GM19351 (cell line): ENCODE measurements around the gene METTL25B.
A peak's percentile ranks its signal among the peaks of the same experiment; 100 is the strongest.

ENCODE experiments used
- ATAC-seq: cut with Tn5 transposase; IDR thresholded peaks from one replicate; pipeline ENCODE4 v1.9.1; 2021; ENCODE audit warnings: mild to moderate bottlenecking, moderate library complexity; ENCODE audit not compliant: unreplicated experiment

The METTL25B gene

GRCh38 chr1:156727926-156728598, at the start of gene METTL25B:
METTL25B (plus strand) TSS chr1:156728469; CDS start chr1:156729105, 636 bp downstream.
- ATAC-seq, result peak; percentile 53

- no peak for ATAC-seq
These were observed 48.2 kb upstream of the METTL25B start for GRCh38 chr1:156680056-156680455.

GRCh38 chr1:156681196-156681960, 46.9 kb upstream of the METTL25B start:
- ATAC-seq, result no peak

- no peak for ATAC-seq
These were observed 45.9 kb upstream of the METTL25B start for GRCh38 chr1:156682166-156682890.

- ATAC-seq, result no peak
These were observed 44.0 kb upstream of the METTL25B start for GRCh38 chr1:156684227-156684782.

GRCh38 chr1:156689035-156689952, 39.0 kb upstream of the METTL25B start:
- no peak for ATAC-seq

- ATAC-seq, result no peak
These were observed 38.2 kb upstream of the METTL25B start for GRCh38 chr1:156689953-156690674.

GRCh38 chr1:156690675-156691036, 37.6 kb upstream of the METTL25B start:
- no peak for ATAC-seq

- no peak for ATAC-seq
These were observed 37.1 kb upstream of the METTL25B start for GRCh38 chr1:156691191-156691590.

GRCh38 chr1:156691665-156692440, 36.4 kb upstream of the METTL25B start:
- no peak for ATAC-seq

- ATAC-seq, result no peak
These were observed 35.8 kb upstream of the METTL25B start for GRCh38 chr1:156692441-156692924.

- no peak for ATAC-seq
These were observed 35.1 kb upstream of the METTL25B start for GRCh38 chr1:156692925-156693847.

- no peak for ATAC-seq
These were observed 34.2 kb upstream of the METTL25B start for GRCh38 chr1:156693848-156694689.

GRCh38 chr1:156694690-156694962, 33.6 kb upstream of the METTL25B start:
- no peak for ATAC-seq

- no peak for ATAC-seq
These were observed 31.5 kb upstream of the METTL25B start for GRCh38 chr1:156696755-156697154.

- ATAC-seq, result no peak
These were observed 30.8 kb upstream of the METTL25B start for GRCh38 chr1:156697481-156697880.

GRCh38 chr1:156698995-156699394, 29.3 kb upstream of the METTL25B start:
- ATAC-seq, result no peak
